HG03025 (cell line): ENCODE results near the gene MLLT3.

Experiments
- ATAC-seq: cut with Tn5 transposase; IDR thresholded peaks from one replicate; pipeline ENCODE4 v1.9.1; 2021; ENCODE audit warnings: mild to moderate bottlenecking, moderate library complexity; ENCODE audit not compliant: unreplicated experiment, low FRiP score

The MLLT3 gene

DNA sequence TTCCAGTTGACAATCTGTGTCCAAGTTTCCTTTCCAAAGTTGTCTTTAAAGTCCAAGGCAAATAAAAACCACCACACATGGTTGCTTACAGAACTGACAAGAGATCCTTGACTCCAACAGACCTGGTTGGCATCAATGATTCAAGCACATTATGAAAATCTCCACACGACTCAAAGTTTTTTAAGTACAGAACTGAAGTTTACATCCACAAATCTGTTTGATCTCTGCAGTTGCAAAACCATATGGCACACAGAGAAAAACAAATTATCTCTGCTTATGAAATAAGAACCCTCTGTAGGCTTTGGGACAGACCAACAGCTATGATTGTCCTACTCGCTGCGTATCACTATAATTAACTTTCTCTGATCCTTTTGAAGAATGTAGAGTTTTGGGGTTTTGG is 60.8 kb downstream of the MLLT3 start:
- ATAC-seq: no peak

DNA sequence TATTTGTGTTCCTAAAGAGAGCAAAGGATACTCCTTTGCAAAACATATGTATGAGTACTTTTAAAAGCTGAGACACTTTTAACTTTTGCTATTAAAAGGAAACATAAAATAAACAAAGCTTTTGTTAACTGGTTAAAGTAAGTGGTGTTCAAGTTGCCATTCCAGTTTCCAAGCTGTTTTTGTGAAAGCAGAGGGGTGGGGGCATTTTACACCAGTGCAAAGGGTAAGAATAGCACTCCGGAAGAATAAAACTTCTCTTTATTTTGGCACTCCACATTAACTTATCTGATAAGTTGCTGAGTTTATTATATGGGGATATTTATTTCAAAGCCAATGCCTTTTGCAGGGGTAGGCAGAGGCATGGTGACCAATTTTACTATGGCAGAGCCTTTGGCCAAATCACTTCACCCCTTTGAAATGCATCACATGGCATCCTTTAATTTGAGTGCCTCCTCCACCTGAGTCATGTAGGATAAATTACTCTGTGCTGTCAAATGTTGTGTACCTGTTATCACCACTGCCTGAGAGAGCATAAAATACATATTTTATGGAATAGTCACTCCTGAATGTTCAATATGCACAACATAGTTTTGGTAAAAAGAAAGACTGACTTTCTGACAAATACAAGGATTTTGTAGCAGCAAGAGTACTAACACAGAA is 62.9 kb downstream of the MLLT3 start:
- no peak for ATAC-seq

DNA sequence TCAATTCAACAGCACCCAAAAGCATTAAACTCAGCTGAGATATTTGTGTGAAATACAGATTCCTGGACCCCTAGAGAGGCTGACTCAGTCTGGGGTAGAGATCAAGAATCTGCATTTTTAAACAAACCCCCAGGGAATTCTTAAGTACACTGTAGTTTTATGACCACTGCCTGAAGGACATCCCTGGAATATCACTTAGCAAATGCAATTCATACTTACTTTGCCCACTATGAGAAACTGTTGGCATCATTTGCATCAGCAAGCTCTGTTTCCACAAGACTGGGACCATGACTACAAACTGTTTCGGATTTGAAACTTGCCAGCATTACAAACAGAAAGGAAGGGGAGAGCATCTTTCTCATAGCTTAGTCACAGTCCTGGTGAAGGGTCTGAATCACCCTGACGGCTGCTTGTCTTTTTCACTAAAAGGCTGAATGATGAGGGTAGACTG is 63.7 kb downstream of the MLLT3 start:
- ATAC-seq: no peak

DNA sequence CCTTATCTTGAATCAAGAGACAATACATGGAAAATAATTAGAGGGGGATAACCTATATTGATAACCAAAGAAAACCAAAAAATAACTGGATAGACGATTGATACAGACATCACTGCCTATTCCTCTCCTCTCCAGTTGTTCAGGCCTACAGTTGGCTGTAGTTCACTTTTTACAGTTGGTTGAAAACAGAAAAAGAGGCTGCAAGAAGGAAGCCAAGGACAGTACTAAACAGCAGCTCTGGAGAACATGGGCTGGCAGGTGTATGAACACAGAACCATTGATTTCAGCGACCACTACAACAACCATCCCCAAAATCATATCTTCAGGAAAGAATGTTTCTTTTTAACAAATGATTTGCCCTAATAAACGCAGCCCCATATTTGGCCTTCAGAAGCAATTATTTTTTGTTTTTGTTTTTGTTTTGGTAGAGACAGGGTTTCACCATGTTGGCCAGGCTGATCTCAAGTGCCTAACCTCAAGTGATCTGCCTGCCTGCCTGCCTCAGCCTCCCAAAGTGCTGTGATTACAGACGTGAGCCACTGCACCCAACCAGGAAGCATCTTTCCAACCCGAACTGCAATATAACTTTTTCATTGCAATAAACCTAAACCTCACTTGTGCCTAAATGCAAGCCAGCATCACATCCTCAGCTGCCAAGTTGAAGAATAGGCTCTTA is 64.3 kb downstream of the MLLT3 start:
- no peak for ATAC-seq

DNA sequence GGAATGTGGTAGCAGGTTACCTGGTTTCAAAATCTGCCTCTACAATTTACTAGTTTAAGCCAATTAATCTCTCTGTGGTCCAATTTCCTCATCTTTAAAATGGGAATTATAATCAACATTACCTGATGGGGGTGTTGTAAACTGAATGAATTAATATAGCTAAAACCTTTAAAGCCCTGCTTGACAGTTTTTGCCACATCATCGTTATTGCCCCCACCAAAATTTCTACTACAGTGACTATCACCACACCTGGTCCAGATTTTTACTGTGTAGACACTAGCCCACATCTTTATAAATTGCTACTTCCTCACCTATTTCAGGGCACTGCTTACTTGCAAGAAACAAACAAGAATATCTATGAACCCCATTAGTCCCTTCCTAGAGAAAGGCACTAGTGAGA is 65.0 kb downstream of the MLLT3 start:
- ATAC-seq: no peak

DNA sequence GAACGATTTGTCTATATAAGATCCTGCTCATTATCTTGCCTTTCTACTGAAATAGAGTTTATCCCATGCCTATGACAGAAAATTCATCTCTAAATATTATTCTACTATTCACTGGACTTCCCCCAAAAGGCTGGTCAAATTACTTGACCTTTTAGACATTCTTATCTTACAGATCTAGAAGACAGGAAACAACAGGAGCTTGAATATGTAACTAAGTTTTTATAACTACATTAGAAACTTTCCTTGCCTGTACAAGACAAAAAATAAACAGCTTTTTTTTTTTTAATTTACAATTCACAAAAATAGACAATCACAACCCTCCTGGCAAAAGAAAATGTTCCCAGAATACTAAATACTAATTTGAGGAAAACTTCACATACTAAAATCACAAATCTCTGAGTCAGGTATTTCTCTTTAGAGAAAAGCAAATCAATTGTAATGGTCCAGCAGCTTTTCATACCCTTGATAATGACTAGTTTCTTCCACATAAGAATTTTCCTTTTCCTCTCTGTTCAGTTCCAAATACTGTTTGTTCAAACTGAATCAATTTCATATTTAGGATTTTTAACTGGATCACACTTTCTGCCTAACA is 68.6 kb downstream of the MLLT3 start:
- ATAC-seq: no peak

DNA sequence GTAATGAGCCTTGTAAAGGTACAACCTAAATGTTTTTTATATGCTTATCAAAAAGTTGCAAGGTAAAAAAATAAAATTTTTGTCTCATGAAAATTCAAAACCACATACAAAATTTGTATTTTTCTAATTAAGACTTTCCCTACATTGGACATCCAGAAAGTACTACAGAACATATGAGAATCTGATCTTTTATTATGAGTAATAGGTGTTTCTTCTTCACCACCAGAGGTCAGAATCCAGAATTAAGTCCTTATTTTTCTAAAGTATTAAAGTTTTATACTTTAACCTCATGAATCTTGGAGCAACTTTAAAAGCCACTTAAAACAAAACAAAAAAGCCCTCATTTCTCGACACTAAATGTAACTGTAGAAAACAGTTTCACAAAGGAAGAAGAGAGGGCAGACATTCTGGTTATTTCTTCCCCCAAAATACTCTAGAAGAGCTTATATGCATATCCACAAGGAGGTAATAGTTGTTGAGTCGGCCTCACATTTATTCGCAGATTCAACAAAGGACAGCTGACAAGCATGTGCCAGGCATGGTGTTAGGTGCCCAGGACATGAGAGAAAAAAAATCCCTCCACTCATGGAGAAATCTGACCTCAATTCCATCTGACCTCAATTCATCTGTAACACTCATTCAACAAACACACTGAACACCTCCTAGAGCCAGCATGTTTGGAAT is 69.3 kb downstream of the MLLT3 start:
- no peak for ATAC-seq

DNA sequence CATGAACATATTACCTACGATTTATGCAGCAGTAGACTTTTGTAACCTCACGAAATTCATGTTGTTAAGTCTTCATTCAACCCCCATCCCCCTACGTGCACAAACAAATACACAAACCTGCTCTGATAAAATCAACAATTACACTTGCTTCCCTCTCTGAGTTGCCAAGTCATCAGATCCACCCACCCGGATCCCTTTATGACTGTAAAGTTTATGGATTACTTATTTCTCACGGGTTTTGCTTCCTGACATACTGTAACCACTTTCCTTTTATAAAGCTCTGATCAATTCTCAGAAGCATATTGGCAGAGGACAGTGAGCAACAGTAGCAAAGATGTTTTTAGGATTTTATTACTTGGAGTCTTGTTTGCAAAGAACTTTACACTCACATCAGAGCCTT is 70.5 kb downstream of the MLLT3 start:
- no peak for ATAC-seq

DNA sequence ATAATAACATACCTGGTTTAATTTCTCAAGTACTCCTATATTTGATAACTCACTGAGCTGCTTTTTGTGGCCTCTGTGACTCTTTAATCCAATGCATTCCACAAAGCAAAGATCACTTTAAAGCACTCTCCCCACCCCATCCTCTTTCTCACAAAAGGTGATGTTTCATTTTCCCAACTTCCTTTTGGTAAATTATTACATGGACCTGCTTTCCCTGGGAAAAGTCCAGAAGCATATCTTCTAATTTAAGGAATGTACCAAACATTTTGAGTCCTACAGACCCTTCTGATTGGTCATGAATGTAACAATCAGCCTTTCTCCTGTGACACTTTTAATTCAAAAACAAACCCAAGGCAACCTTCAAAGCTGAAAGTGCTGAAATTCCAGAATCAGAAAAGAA is 71.1 kb downstream of the MLLT3 start:
- no peak for ATAC-seq

DNA sequence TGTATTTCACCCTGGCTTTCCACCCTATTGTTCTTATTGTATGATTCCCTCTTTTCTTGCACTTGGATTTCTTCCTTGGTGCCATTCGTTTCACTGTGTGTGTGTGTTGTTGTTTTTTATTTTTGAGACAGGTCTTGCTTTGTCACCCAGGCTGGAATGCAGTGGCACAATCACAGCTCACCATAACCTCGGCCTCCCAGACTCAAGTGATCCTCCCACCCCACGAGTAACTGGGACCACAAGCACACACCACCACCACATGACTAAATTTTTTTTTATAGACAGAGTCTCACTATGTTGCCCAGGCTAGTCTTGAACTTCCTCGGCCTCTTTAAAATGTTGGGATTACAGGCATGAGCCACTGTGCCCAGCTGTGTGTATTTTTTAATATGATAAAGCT is 72.0 kb downstream of the MLLT3 start:
- no peak for ATAC-seq

DNA sequence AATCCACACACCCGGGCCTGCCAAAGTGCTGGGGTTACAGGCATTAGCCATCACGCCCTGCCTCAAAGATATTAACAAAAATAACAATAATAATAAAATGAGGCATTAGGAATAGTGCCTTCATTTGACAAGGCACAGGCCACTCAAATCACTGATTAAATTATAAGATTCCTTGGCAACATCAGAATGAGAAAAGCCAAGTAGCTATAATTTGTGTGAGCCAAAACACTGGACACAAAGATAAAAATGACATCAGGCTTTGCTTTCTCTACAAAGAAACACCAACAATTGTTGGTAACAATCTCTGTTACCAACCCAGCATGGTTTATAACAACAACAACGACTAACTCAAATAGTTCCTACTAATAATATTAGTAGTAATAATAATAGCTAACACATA is 73.2 kb downstream of the MLLT3 start:
- no peak for ATAC-seq

DNA sequence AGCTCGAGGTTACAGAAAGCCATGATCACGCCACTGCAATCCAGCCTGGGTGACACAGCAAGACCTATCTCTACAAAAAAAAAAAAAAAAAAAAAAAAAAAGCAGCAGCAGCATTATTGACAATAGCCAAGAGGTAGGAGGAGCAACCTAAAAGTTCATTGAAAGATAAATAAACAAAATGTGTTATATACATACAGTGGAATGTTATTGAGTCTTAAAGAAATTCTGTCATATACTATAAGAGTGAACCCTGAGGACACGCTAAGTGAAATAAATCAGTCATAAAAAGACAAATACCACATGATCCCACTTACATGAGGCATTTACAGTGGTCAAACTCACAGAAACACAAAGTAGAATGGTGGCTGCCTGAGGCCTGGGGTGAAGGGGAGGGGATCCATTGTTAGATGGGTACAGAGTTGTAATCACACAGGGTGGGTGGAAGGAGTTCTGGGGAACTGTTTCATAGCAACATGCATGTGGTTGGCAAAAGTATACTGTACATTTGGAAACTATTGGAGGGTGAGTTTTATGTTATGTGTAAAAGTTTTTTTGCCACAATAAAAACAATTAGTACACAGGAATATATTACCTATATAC is 77.2 kb downstream of the MLLT3 start:
- ATAC-seq: no peak

DNA sequence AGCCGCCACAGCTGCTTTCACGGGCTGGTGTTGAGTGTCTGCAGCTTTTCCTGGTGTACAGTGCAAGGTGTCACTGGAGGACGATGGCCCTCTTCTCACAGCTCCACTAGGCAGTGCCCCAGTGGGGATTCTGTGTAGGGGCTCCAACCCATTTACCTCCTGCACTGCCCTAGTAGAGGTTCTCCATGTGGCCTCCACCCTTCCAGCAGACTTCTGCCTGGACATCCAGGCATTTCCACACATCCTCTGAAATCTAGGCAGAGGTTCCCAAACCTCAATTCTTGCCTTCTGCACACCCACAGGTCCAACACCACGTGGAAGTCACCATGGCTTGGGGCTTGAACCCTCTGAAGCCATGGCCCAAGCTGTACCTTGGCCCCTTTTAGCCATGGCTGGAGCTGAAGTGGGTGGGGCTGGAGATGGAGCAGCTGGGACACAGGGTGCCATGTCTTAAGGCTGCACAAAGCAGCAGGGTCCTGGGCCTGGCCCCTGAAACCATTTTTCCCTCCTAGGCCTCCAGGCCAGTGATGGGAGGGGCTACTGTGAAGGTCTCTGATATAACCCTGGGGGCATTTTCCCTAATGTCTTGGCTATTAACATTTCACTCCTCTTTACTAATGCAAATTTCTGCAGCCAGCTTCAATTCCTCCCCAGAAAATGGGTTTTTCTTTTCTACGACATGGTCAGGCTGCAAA is 82.0 kb downstream of the MLLT3 start:
- no peak for ATAC-seq

DNA sequence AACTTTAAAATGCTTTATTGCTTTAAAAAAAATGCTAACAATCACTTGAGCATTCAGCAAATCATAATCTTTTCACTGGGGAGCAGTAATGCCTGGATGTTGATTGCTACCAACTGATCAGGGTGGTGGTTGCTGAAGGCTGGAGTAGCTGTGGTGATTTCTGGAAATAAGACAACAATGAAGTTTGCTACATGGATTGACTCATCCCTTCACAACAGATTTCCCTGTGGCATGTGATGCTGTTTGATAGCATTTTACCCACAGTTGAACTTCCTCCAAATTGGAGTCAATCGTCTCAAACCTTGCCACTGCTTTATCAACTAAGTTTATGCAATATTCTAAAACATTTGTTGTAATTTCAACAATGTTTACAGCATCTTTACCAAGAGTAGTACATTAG is 83.3 kb downstream of the MLLT3 start:
- ATAC-seq: no peak

DNA sequence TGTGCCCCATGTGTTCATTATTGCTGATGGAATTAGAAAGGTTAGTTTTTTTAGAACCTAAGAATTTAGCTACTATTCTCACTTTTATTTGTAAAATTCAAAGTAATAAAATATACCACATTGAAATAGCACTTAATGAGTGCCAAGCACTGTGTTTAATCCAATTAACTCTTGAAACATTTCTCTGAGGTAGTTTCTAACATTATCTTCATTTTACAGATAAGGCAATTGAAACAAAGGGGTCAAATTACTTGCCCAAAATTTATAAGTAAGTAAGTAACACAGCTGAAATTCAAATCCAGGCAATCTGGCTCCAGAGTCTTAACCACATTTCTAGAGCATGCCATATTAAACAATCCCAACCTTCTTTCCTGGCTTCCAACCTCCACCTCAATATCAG is 84.2 kb downstream of the MLLT3 start:
- ATAC-seq: no peak

DNA sequence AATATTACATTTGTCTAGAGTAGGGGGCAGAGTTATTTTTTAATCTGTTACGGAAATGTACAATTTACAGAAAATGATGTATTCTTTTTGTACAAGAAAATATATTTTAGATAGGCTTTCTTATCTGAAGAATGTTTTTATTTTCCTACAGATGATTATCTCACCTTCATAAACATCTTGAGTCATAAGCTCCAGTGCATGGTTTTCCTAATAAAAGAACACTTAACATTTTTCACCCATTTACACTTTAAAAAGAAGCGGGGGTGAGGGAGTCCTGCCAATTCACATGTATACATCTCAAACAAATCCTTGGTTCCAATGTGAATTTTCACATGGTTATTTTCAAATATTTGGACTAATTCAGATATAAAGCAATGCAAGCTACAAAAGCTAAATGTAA is 85.0 kb downstream of the MLLT3 start:
- no peak for ATAC-seq

DNA sequence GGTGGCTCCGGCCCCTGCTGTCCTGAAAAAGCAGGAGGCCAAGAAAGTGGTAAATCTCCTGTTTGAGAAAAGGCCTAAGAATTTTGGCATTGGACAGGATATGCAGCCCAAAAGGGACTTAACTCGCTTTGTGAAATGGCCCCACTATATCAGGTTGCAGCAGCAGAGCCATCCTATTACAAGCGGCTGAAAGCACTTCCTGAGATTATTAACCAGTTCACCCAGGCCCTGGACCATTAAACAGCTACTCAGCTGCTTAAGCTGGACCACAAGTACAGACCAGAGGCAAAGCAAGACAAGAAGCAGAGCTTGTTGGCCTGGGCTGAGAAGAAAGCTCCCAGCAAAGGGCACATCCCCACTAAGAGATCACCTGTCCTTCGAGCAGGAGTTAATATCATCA is 89.7 kb downstream of the MLLT3 start:
- ATAC-seq: no peak

DNA sequence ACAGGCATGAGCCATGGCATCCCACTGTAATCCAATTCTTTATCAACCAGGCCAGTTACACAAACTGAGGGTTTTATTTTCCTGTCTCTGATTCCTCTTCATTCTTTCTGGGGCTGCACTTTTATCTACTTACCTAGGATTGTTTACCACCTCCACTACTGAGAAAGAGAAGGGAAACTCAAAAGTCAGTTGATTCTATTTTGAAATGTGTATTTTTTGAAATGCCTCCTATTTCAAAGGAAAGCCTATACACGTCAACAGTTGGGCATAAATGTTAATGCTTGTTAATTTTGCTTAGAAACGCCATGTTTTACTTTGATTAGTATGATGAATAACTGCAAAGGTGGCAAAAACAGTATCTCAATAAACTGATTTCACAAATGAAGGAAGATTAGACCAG is 92.5 kb downstream of the MLLT3 start:
- no peak for ATAC-seq

DNA sequence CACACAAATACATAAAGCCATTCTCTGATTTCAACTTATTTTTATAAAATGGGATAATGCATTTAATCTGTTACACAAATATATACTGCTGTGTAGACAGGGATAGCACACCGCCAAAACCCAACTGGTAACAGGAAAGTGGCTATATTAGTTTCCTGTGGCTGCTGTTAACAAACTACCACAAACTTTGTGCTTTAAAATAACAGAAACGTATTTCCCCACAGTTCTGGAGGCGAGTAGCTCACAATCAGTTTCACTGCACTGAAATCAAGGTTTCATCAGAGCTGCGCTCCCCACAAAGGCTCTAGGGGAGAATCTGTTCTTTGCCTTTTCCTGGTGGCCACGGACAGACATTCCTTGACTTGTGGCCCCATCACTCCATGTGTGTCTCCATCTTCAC is 94.0 kb downstream of the MLLT3 start:
- ATAC-seq: no peak

DNA sequence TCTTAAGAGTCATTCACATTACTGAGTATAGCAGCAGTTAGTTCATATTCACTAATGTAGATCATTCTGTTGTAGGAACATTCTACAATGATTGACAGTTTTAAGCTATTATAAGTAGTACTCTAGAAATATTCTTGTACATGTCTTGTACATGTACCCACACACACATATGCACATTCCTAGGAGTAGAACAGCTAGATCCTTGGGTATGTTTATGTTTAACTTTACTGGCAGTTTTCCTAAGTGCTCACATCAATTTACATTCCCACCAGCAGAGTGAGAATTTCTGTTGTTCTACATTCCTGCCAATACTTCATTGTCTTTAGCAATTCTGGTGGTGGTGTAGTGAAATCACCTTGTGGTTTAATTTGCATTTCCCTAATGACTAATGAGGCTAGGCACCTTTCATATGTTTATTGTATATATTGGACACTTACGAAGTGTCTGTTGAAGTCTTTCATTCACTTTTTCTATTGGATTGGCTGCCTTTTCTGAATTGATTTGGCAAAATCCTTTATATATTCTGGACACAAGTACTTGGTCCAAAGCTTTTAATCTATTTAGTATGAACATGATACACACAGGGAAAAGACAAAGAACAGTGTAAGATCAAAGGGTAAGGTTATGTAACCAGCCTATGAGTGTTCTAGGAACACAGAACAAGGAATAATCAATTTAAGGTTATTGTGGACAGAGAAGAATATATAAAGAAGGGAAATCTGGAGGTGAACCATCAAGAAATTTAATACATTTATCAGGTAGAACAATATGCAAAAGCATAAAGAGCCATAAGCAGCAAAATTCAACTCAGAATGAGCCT is 95.6 kb downstream of the MLLT3 start:
- ATAC-seq: no peak
